AG04450 (cell line): Measurements from ENCODE around the gene FMO2. TPM values are rescaled to one million over a fixed set of nuclear protein-coding genes. Genes with fewer than 3 reads are reported as not detected.

ENCODE experiments used
- CTCF ChIA-PET: fragments of 300-600, 350-600 bp; formaldehyde crosslinking; extraction: SDS; loops from one replicate; lab custom pipeline; 2022; ENCODE audit warnings: antibody characterized with exemption, inconsistent platforms; lab: Charles Lee
- POLR2A ChIA-PET: fragments of 350-600 bp; formaldehyde crosslinking; extraction: SDS; loops from one replicate; lab custom pipeline; 2021; ENCODE audit warnings: antibody characterized with exemption, inconsistent platforms; lab: Yijun Ruan, JAX
- DNase-seq: peaks from one replicate; pipeline ENCODE4 v3.0.0-alpha.2; 2011; ENCODE audit warnings: low read depth, low spot score
- H3K27ac ChIP-seq: one replicate; pipeline ENCODE4 v1.5.1; 2012; ENCODE audit warnings: low read depth, low read length, control low read depth
- H3K27me3 ChIP-seq: one replicate; pipeline ENCODE4 v1.6.0; 2012; ENCODE audit warnings: low read length; ENCODE audit not compliant: control insufficient read depth, insufficient read depth
- H3K4me3 ChIP-seq: 2 replicates; pipeline ENCODE4 v1.5.1; 2011; ENCODE audit warnings: mild to moderate bottlenecking, low read depth, low read length, control low read depth
- H3K9me3 ChIP-seq: 2 replicates; pipeline ENCODE4 v1.5.1; 2012; ENCODE audit warnings: low read length; ENCODE audit not compliant: control insufficient read depth, insufficient read depth
- polyA plus RNA-seq: library from polyadenylated mRNA; depleted of rRNA; stranded (reverse); fragments of >200 nt; gene quantifications from 2 replicates; pipeline ENCODE4 v1.2.3, GENCODE V29; 2011
- TF ChIP-seq, protein P1 (sequence below): IDR thresholded peaks from 2 replicates; pipeline ENCODE4 v1.5.1; 2011; ENCODE audit warnings: low read depth, low read length, control low read depth, inconsistent platforms

Gene FMO2
- polyA plus RNA-seq, 1 experiment: 2.6 TPM

DNA sequence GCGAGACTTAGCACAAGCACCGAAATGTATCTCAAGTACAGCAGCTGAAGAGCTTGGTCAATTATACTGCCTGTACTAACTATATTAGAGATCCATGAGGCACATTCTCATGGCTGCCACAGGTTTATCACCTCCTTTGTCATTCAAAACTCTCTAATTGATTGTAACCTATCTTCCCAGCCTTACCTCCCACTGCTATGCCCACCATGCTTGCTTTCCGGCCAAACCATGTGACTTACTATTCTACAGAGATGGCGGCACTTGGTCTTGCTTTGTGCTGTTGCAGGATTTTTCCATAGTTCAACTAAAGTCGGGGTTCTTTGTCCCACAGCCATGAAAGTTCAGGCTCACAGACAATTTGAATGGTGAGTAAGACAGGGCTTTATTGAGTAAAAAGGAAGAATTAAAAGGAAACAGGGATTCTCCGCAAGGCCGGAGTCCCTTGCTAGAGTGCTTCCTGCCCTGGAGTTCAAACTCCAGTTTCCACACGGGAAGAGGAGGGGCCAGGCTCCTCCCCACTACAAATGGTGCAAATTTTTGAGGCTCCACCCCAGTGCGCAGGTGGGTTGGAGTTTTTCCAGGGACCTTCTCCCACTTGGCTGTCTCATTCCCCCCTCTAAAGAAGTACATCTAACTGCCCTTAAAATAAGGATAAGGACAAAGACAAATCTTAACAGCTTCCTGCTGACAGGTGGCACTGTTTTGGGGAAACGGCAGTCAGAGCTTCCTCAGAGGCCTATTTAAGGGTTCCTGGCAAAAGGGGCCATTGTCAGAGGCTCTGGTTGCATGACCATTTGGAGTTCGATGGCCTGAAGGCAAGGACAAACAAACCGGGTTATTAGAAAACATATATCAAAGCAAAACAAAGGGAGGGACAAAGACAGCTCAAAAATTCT lies 28.7 kb downstream of the FMO2 start:
- TF ChIP-seq, protein P1, sequence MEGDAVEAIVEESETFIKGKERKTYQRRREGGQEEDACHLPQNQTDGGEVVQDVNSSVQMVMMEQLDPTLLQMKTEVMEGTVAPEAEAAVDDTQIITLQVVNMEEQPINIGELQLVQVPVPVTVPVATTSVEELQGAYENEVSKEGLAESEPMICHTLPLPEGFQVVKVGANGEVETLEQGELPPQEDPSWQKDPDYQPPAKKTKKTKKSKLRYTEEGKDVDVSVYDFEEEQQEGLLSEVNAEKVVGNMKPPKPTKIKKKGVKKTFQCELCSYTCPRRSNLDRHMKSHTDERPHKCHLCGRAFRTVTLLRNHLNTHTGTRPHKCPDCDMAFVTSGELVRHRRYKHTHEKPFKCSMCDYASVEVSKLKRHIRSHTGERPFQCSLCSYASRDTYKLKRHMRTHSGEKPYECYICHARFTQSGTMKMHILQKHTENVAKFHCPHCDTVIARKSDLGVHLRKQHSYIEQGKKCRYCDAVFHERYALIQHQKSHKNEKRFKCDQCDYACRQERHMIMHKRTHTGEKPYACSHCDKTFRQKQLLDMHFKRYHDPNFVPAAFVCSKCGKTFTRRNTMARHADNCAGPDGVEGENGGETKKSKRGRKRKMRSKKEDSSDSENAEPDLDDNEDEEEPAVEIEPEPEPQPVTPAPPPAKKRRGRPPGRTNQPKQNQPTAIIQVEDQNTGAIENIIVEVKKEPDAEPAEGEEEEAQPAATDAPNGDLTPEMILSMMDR: no peak
- H3K27me3 ChIP-seq: no peaks in the 10 kb centered on the region
- DNase-seq: no peak
- H3K9me3 ChIP-seq: peaks cover 4% of the 10 kb centered on the region
- CTCF ChIA-PET: interaction anchor here (0.7 to 2.3 kb wide), 6 partner anchors 13 to 133 kb away, joined by 3 to 9 read pairs (median 5); no protein-coding TSS in a partner anchor
- no peak overlapping the region for H3K4me3 ChIP-seq
- no peak overlapping the region for H3K27ac ChIP-seq
- POLR2A ChIA-PET: no interaction called here

DNA sequence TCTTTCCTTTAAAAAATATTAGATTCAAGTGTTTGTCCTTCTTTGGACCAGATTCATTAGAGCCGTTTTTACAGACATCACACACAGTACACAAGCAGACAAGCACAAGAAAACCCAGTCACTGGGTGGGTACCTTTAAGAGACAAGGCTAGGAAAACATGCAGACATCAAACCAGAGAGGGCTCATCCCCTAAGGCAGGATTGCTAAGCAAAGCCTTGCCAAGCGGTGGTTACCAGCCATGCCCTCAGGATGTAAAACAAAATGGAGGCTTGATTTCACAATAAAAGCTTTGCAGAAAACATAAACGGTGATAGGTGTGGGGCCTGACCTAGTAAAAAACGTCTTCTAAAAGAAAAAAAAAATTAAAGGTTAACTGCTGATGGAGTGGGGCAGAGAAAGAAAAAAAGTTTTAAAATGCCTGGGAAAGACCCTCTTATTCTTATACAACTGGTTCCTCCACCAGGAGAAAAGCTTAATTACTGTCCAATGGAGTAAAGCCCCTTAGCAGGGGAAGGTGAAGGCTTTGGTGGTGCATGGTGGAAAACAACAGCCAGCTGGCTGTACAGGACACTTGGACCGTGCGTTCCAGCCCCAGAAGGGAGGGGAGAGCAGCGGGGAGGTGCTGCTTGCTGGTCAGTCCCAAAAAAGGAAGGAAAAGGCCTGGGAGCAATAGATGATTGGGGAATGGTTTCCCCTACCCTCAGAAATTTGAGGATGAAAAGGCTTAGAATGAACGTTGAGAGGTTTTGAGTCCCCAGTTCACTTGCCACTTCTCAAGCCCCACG lies 32.8 kb downstream of the FMO2 start:
- TF ChIP-seq, protein P1: no peak
- H3K9me3 ChIP-seq: peaks cover 4% of the 10 kb centered on the region
- H3K4me3 ChIP-seq: no peak overlapping the region
- CTCF ChIA-PET: interaction anchor here (1.1 kb wide), 1 partner anchor 9 kb away, joined by 5 read pairs; no protein-coding TSS in a partner anchor
- H3K27me3 ChIP-seq: no peaks in the 10 kb centered on the region
- POLR2A ChIA-PET: no interaction called here
- no peak for DNase-seq
- H3K27ac ChIP-seq: no peak overlapping the region

DNA sequence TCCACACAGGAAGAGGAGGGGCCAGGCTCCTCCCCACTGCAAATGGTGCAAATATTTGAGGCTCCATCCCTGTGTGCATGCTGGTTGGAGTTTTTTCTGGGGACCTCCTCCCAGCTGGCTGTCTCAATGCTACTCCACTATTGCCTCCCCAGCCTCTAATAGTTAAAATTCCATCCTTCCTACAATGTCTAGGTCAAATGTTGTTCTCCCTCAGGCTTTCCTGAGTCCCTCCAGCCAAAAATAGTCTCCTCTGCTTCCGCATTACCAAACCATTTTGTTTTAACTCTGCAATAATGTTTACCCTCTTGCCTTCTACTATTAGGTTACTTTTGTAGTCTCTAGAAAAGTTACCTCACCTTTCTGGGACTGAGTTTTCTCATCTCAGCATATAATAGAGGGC lies 33.6 kb downstream of the FMO2 start:
- peak overlapping the region; percentile 39 for H3K27ac ChIP-seq
- ChIA-PET CTCF (interaction anchor here (1.1 kb wide), 1 partner anchor 8 kb away, joined by 5 read pairs; no protein-coding TSS in a partner anchor), POLR2A (no interaction called here)
- H3K27me3 ChIP-seq: no peaks in the 10 kb centered on the region
- no peak for DNase-seq
- peaks cover 4% of the 10 kb centered on the region for H3K9me3 ChIP-seq
- no peak overlapping the region for H3K4me3 ChIP-seq
- TF ChIP-seq, protein P1: no peak

DNA sequence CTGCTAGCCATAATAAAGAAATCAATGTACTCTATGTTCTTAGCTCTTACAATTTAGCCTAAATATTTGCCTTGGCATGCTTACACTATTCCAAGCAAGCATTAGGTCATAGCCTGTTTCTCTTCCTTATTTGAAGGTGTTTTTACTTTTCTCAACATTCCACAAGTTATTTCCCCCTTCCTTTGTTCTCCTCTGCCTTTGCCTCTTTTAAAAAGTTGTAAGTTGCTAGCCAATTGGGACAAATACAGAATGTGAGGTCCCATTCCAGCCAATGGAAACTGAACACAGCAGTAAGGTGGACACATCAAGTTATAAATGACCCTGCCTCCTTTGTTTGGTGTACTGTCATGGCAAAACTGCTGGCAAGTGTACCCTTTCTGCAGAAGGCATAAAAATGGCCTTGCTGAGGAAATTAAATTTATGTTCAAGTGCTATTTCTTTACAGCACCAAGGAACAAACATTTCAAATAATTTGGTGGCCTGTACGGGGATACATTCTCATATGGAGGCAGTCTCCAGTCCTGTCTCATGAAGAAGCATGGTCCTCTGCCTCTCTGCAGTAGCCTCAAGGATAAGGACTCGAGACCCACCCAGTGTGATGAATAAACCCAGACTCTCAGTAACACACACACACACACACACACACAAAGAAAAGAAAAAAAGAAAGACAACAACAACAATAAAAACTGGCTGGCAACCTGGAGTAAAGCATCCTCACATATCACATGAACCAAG lies 34.4 kb downstream of the FMO2 start:
- ChIA-PET CTCF (no interaction called here), POLR2A (no interaction called here)
- H3K27me3 ChIP-seq: no peaks in the 10 kb centered on the region
- peak overlapping the region; percentile 97 for H3K27ac ChIP-seq
- DNase-seq: peak; percentile 42
- no peak overlapping the region for H3K4me3 ChIP-seq
- peaks cover 4% of the 10 kb centered on the region for H3K9me3 ChIP-seq
- TF ChIP-seq, protein P1: no peak
